Osteoblast (primary cell): ENCODE data around the gene SENP6. TPM values are rescaled to one million over a fixed set of nuclear protein-coding genes. Genes with fewer than 3 reads are reported as not detected.
"Not testable (repeated sequence)": the region's sequence is repeated elsewhere in the genome, so short reads cannot be mapped to it uniquely, and the experiment has no call there.

Experiments used
- DNase-seq: peaks from one replicate; pipeline ENCODE4 v3.0.0; 2011; ENCODE audit warnings: low spot score, mixed read lengths; ENCODE audit not compliant: insufficient read length; ENCODE audit errors: missing footprints
- H2AFZ ChIP-seq: 2 replicates; pipeline ENCODE4 v1.6.0; 2011; ENCODE audit warnings: mild to moderate bottlenecking, low read length
- H3K27ac ChIP-seq: 2 replicates; pipeline ENCODE4 v1.5.1; 2011; ENCODE audit warnings: mild to moderate bottlenecking, low read depth, low read length, moderate library complexity
- H3K27me3 ChIP-seq: 2 replicates; pipeline ENCODE4 v1.6.0; 2012; ENCODE audit warnings: mild to moderate bottlenecking, control low read depth, inconsistent platforms, low read length, moderate library complexity; ENCODE audit not compliant: insufficient read depth
- H3K36me3 ChIP-seq: 2 replicates; pipeline ENCODE4 v1.5.1; 2011; ENCODE audit warnings: mild to moderate bottlenecking, low read length, control low read depth, moderate library complexity; ENCODE audit not compliant: insufficient read depth
- H3K4me1 ChIP-seq: 2 replicates; pipeline ENCODE4 v1.5.1; 2011; ENCODE audit warnings: mild to moderate bottlenecking, low read length, control low read depth, moderate library complexity; ENCODE audit not compliant: insufficient read depth
- H3K4me2 ChIP-seq: 2 replicates; pipeline ENCODE4 v1.6.0; 2011; ENCODE audit warnings: mild to moderate bottlenecking, low read length; ENCODE audit not compliant: insufficient read depth
- H3K4me3 ChIP-seq: fragments of 200-600 bp; sonication (generic); 3 replicates; pipeline ENCODE4 v1.5.1; 2012; ENCODE audit warnings: mild to moderate bottlenecking, low read length, inconsistent platforms; ENCODE audit not compliant: insufficient read depth
- H3K79me2 ChIP-seq: 2 replicates; pipeline ENCODE4 v1.6.0; 2012; ENCODE audit warnings: mild to moderate bottlenecking, low read length, control low read depth, inconsistent platforms; ENCODE audit not compliant: insufficient read depth
- H3K9me3 ChIP-seq: 2 replicates; pipeline ENCODE4 v1.5.1; 2011; ENCODE audit warnings: low read depth, low read length, control low read depth
- H4K20me1 ChIP-seq: 2 replicates; pipeline ENCODE4 v1.6.0; 2012; ENCODE audit warnings: mild to moderate bottlenecking, low read length, control low read depth; ENCODE audit not compliant: insufficient read depth
- total RNA-seq: library from RNA; depleted of rRNA; stranded (reverse); fragments of >200 nt; gene quantifications from 2 replicates; pipeline ENCODE4 v1.2.3, GENCODE V29; 2012
- TF ChIP-seq, protein P1 (sequence below): IDR thresholded peaks from 2 replicates; pipeline ENCODE4 v1.5.1; 2011; ENCODE audit warnings: mild to moderate bottlenecking, low read depth, low read length, moderate library complexity; ENCODE audit errors: extremely low read depth

SENP6 gene
- total RNA-seq, 1 donor: 107 TPM

- H3K27me3 ChIP-seq: no peaks in the 10 kb centered on the region
- no peak overlapping the region for H3K4me3 ChIP-seq
- H3K4me1 ChIP-seq: no peaks in the 10 kb centered on the region
- TF ChIP-seq, protein P1, sequence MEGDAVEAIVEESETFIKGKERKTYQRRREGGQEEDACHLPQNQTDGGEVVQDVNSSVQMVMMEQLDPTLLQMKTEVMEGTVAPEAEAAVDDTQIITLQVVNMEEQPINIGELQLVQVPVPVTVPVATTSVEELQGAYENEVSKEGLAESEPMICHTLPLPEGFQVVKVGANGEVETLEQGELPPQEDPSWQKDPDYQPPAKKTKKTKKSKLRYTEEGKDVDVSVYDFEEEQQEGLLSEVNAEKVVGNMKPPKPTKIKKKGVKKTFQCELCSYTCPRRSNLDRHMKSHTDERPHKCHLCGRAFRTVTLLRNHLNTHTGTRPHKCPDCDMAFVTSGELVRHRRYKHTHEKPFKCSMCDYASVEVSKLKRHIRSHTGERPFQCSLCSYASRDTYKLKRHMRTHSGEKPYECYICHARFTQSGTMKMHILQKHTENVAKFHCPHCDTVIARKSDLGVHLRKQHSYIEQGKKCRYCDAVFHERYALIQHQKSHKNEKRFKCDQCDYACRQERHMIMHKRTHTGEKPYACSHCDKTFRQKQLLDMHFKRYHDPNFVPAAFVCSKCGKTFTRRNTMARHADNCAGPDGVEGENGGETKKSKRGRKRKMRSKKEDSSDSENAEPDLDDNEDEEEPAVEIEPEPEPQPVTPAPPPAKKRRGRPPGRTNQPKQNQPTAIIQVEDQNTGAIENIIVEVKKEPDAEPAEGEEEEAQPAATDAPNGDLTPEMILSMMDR: no peak
- DNase-seq: no peak
- no peaks in the 10 kb centered on the region for H3K79me2 ChIP-seq
- no peak overlapping the region for H3K27ac ChIP-seq
- H3K9me3 ChIP-seq: no peaks in the 10 kb centered on the region
- no peaks in the 10 kb centered on the region for H3K36me3 ChIP-seq
- H4K20me1 ChIP-seq: no peaks in the 10 kb centered on the region
- no peak overlapping the region for H3K4me2 ChIP-seq
- no peak overlapping the region for H2AFZ ChIP-seq
Observed at GRCh38 chr6:75590370-75590769, 11.3 kb upstream of the SENP6 start.

DNA sequence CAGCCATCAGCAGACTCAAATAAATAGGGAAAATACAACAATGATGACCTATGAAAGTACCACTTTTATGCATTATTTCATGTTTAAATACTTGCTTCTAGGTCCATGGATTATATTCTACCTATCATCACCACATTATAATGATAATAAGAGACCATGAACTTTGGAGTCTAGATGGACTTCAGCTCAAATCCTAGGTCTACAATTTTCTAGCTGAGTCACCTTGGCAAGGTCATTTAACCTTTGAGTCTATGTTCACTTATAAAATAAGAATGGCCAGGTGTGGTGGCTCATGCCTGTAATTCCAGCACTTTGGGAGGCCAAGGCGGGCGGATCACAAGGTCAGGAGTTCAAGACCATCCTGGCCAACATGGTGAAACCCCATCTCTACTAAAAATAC is 5.3 kb upstream of the SENP6 start:
- H3K4me3 ChIP-seq, H3K27me3 ChIP-seq, H3K4me1 ChIP-seq, H3K79me2 ChIP-seq, H3K4me2 ChIP-seq, H4K20me1 ChIP-seq, H3K36me3 ChIP-seq, H2AFZ ChIP-seq, H3K9me3 ChIP-seq, DNase-seq, H3K27ac ChIP-seq: not testable (repeated sequence)

- Histone ChIP-seq H3K4me2 (peak overlapping the region; percentile 89), H4K20me1 (peaks cover 25% of the 10 kb centered on the region), H3K79me2 (peaks cover 53% of the 10 kb centered on the region), H2AFZ (peak overlapping the region; percentile 96), H3K4me3 (peak overlapping the region; percentile 97), H3K36me3 (no peaks in the 10 kb centered on the region), H3K27me3 (no peaks in the 10 kb centered on the region), H3K4me1 (peaks cover 4% of the 10 kb centered on the region), H3K27ac (peak overlapping the region; percentile 90), H3K9me3 (no peaks in the 10 kb centered on the region)
- TF ChIP-seq, protein P1: no peak
- no peak for DNase-seq
Observed at GRCh38 chr6:75600768-75601167, 912 bp upstream of the SENP6 start.

GRCh38 chr6:75602246-75603105 is 796 bp downstream of the SENP6 start:
- H3K9me3 ChIP-seq: no peaks in the 10 kb centered on the region
- TF ChIP-seq, protein P1: no peak
- peak; percentile 74 for DNase-seq
- H3K4me2 ChIP-seq: peak overlapping the region; percentile 89
- no peaks in the 10 kb centered on the region for H3K36me3 ChIP-seq
- peak overlapping the region; percentile 97 for H3K4me3 ChIP-seq
- H3K27me3 ChIP-seq: no peaks in the 10 kb centered on the region
- peak overlapping the region; percentile 95 for H2AFZ ChIP-seq
- H3K4me1 ChIP-seq: peaks cover 4% of the 10 kb centered on the region
- peaks cover 42% of the 10 kb centered on the region for H4K20me1 ChIP-seq
- H3K27ac ChIP-seq: peak overlapping the region; percentile 92
- H3K79me2 ChIP-seq: peaks cover 70% of the 10 kb centered on the region
